Measurements from ENCODE around the gene SGCD. TPM values are rescaled to one million over a fixed set of nuclear protein-coding genes. Genes with fewer than 3 reads are reported as not detected.
"Not testable (repeated sequence)": the region's sequence is repeated elsewhere in the genome, so short reads cannot be mapped to it uniquely, and the experiment has no call there.

Gene SGCD
- polyA plus RNA-seq, 1 of the 3 experiments (the other 2 are of a cell fraction), result 0.87 TPM

DNA sequence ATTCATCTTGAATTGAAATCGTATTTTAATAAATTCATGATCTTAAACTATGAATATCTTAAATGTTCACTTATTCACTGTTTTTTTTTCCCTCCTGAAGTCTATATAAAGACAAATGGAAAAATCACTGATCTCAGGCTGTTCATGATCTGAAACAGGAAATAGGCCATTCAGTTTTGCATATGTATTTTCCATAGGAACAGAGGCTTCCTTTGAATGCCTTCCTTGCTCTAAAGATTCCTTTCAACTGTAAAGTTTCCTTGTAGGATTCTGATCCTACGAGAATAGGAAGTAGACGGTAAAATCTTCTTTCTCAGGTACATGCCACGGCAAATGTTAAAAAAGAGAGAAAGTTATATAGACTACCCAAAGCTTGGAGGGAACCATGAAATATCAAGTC, 328.8 kb downstream of the SGCD start:
- Histone ChIP-seq H2AFZ (ENCODE audit: low read depth) (no peak overlapping the region), H3K27ac (ENCODE audit: low read depth in 2 of 2, low read length in 1 of 2) (no peak overlapping the region), H3K4me3 (ENCODE audit: low read depth in 2 of 2, low read length in 1 of 2) (no peak overlapping the region), H3K4me1 (ENCODE audit: control insufficient read depth in 1 of 2, insufficient read depth in 2 of 2, low read depth in 1 of 2, low read length in 1 of 2) (no peaks in the 10 kb centered on the region), H3F3A (replicated peaks; ENCODE audit: insufficient read depth) (no peaks in the 10 kb centered on the region), H3K9me3 (no peaks in the 10 kb centered on the region), H4K20me1 (ENCODE audit: insufficient read depth) (no peaks in the 10 kb centered on the region), H3K4me2 (no peak overlapping the region), H3K36me3 (replicated peaks in 1 of 2; ENCODE audit: control insufficient read depth in 1 of 2, insufficient read depth in 2 of 2, low read length in 1 of 2) (no peaks in the 10 kb centered on the region), H3K79me2 (ENCODE audit: insufficient read depth) (no peaks in the 10 kb centered on the region), H3K9ac (no peak overlapping the region), H3K27me3 (ENCODE audit: insufficient read depth) (no peaks in the 10 kb centered on the region), H3K9me2 (no peaks in the 10 kb centered on the region)
- ChIA-PET CTCF (no interaction called here), POLR2A (no interaction called here)
- 54% methylated on average over 4 of the region's 4 CpGs for WGBS (ENCODE audit: low lambda C conversion rate)
- TF ChIP-seq SMC3 (IDR thresholded peaks at IDR 0.05; ENCODE audit: low read depth, low read length), result no peak
- TF ChIP-seq REST (IDR thresholded peaks at IDR 0.05; ENCODE audit: low read depth, low read length), result no peak
- TF ChIP-seq, protein P1, sequence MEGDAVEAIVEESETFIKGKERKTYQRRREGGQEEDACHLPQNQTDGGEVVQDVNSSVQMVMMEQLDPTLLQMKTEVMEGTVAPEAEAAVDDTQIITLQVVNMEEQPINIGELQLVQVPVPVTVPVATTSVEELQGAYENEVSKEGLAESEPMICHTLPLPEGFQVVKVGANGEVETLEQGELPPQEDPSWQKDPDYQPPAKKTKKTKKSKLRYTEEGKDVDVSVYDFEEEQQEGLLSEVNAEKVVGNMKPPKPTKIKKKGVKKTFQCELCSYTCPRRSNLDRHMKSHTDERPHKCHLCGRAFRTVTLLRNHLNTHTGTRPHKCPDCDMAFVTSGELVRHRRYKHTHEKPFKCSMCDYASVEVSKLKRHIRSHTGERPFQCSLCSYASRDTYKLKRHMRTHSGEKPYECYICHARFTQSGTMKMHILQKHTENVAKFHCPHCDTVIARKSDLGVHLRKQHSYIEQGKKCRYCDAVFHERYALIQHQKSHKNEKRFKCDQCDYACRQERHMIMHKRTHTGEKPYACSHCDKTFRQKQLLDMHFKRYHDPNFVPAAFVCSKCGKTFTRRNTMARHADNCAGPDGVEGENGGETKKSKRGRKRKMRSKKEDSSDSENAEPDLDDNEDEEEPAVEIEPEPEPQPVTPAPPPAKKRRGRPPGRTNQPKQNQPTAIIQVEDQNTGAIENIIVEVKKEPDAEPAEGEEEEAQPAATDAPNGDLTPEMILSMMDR (IDR thresholded peaks at IDR 0.05), result no peak
- no peak for TF ChIP-seq YY1 (IDR thresholded peaks at IDR 0.05; ENCODE audit: low read depth)
- TF ChIP-seq, protein P2, sequence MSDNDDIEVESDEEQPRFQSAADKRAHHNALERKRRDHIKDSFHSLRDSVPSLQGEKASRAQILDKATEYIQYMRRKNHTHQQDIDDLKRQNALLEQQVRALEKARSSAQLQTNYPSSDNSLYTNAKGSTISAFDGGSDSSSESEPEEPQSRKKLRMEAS (IDR thresholded peaks at IDR 0.05; ENCODE audit: low read depth), result no peak
- TF ChIP-seq, protein P3, sequence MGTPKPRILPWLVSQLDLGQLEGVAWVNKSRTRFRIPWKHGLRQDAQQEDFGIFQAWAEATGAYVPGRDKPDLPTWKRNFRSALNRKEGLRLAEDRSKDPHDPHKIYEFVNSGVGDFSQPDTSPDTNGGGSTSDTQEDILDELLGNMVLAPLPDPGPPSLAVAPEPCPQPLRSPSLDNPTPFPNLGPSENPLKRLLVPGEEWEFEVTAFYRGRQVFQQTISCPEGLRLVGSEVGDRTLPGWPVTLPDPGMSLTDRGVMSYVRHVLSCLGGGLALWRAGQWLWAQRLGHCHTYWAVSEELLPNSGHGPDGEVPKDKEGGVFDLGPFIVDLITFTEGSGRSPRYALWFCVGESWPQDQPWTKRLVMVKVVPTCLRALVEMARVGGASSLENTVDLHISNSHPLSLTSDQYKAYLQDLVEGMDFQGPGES (IDR thresholded peaks at IDR 0.05; ENCODE audit: low read depth, low read length), result no peak
- TF ChIP-seq PBX3 (IDR thresholded peaks at IDR 0.05), result no peak
- TF ChIP-seq FOSL2 (IDR thresholded peaks at IDR 0.05; ENCODE audit: borderline replicate concordance, low read depth), result no peak
- TF ChIP-seq FOXM1 (IDR thresholded peaks at IDR 0.05; ENCODE audit: low read depth), result no peak
- TF ChIP-seq EP300 (IDR thresholded peaks at IDR 0.05; ENCODE audit: borderline replicate concordance in 1 of 2, low read depth in 1 of 2, low read length in 1 of 2), result no peak
- no peak for TF ChIP-seq RCOR1 (IDR thresholded peaks at IDR 0.05; ENCODE audit: low read length)
- TF ChIP-seq JUND (IDR thresholded peaks at IDR 0.05), result no peak
- no peak for TF ChIP-seq EZH2phosphoT487 (IDR thresholded peaks at IDR 0.05; ENCODE audit: borderline replicate concordance, low read depth)
- TF ChIP-seq RAD21 (IDR thresholded peaks at IDR 0.05; ENCODE audit: low read length), result no peak
- no peak for TF ChIP-seq TCF12 (IDR thresholded peaks at IDR 0.05)
- no peak for TF ChIP-seq ELF1 (IDR thresholded peaks at IDR 0.05)
- DNase-seq, result no peak

- POLR2A ChIA-PET; H4K20me1 ChIP-seq (ENCODE audit: insufficient read depth): not testable (repeated sequence)
- WGBS (ENCODE audit: low lambda C conversion rate), result 53% methylated on average over 7 of the region's 10 CpGs
Observed at GRCh38 chr5:156664832-156665231, 337.9 kb downstream of the SGCD start.

GRCh38 chr5:156666686-156667085, 339.7 kb downstream of the SGCD start:
- H3K79me2 ChIP-seq (ENCODE audit: insufficient read depth); H3K4me3 ChIP-seq (ENCODE audit: low read depth in 2 of 2, low read length in 1 of 2); H3F3A ChIP-seq (replicated peaks; ENCODE audit: insufficient read depth); H3K9me2 ChIP-seq; DNase-seq; H3K4me2 ChIP-seq; H3K27ac ChIP-seq (ENCODE audit: low read depth in 2 of 2, low read length in 1 of 2); H3K27me3 ChIP-seq (ENCODE audit: insufficient read depth); H3K4me1 ChIP-seq (ENCODE audit: control insufficient read depth in 1 of 2, insufficient read depth in 2 of 2, low read depth in 1 of 2, low read length in 1 of 2); H3K36me3 ChIP-seq (replicated peaks in 1 of 2; ENCODE audit: control insufficient read depth in 1 of 2, insufficient read depth in 2 of 2, low read length in 1 of 2); H2AFZ ChIP-seq (ENCODE audit: low read depth); CTCF ChIA-PET; H3K9me3 ChIP-seq; H4K20me1 ChIP-seq (ENCODE audit: insufficient read depth); POLR2A ChIA-PET; H3K9ac ChIP-seq: not testable (repeated sequence)
- no CpG with 5 or more reads among the region's 3 CpGs for WGBS (ENCODE audit: low lambda C conversion rate)

More at GRCh38 chr5:156664832-156665231, 337.9 kb downstream of the SGCD start:
- H3K27ac ChIP-seq (ENCODE audit: low read depth in 2 of 2, low read length in 1 of 2); H3K27me3 ChIP-seq (ENCODE audit: insufficient read depth); H3K4me1 ChIP-seq (ENCODE audit: control insufficient read depth in 1 of 2, insufficient read depth in 2 of 2, low read depth in 1 of 2, low read length in 1 of 2); H3K4me3 ChIP-seq (ENCODE audit: low read depth in 2 of 2, low read length in 1 of 2); H3K79me2 ChIP-seq (ENCODE audit: insufficient read depth); H3K36me3 ChIP-seq (replicated peaks in 1 of 2; ENCODE audit: control insufficient read depth in 1 of 2, insufficient read depth in 2 of 2, low read length in 1 of 2); H3K9me3 ChIP-seq; CTCF ChIA-PET; H3K9ac ChIP-seq; H2AFZ ChIP-seq (ENCODE audit: low read depth); DNase-seq; H3F3A ChIP-seq (replicated peaks; ENCODE audit: insufficient read depth); H3K9me2 ChIP-seq; H3K4me2 ChIP-seq: not testable (repeated sequence)

Measured in SK-N-SH (cell line).